HCEC 1CT (cell line): ENCODE data around the gene ATP11A.
"Not testable (repeated sequence)": the region's sequence is repeated elsewhere in the genome, so short reads cannot be mapped to it uniquely, and the experiment has no call there.

Experiments used
- DNase-seq: peaks from one replicate; pipeline ENCODE4 v3.0.0-alpha.2; 2017

The ATP11A gene

DNA sequence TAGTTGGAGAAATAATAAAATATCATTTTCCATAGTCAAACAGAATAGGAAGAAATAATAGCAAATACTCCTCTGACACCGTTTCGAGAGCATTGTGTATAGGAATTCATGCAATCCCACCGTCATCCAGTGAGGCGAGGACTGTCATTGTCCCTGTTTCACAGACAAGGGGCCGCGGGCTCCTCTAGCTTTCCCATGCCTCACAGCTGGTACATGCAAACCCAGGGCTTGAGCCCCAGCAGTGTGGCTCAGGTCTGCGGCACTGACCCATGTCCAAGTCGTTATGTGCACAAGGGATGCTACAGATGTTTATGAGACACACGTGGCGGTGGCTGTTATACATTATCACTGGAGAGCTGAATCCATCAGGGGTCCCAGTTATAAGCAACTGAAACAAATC is 18.5 kb upstream of the ATP11A start:
- DNase-seq, result no peak

DNA sequence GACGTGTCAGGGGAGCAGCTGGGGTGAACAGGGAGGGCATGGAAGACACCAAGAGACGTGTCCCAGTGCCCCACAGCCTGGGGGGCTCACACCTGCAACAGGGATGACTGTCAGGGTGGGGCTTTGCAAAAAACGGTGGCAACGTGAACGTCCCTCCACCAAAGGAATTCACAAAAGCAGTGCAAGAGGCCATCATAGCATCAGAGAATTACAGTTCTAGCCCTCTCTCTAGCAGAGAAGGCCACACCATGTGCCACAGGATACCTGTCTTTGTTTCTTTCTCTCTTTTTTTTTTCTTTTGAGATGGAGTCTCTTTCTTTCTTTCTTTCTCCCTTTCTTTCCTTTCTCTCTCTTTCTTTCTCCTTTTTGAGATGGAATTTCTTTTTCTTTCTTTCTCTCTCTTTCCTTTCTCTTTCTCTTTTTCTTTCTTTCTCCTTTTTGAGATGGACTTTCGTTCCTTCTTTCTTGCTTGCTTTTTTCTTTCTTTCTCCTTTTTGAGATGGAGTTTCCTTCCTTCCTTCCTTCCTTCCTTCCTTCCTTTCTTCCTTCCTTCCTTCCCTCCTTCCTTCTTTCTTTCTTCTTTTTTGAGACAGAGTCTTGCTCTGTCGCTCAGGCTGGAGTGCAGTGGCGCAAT is 17.1 kb upstream of the ATP11A start:
- DNase-seq, result no peak

DNA sequence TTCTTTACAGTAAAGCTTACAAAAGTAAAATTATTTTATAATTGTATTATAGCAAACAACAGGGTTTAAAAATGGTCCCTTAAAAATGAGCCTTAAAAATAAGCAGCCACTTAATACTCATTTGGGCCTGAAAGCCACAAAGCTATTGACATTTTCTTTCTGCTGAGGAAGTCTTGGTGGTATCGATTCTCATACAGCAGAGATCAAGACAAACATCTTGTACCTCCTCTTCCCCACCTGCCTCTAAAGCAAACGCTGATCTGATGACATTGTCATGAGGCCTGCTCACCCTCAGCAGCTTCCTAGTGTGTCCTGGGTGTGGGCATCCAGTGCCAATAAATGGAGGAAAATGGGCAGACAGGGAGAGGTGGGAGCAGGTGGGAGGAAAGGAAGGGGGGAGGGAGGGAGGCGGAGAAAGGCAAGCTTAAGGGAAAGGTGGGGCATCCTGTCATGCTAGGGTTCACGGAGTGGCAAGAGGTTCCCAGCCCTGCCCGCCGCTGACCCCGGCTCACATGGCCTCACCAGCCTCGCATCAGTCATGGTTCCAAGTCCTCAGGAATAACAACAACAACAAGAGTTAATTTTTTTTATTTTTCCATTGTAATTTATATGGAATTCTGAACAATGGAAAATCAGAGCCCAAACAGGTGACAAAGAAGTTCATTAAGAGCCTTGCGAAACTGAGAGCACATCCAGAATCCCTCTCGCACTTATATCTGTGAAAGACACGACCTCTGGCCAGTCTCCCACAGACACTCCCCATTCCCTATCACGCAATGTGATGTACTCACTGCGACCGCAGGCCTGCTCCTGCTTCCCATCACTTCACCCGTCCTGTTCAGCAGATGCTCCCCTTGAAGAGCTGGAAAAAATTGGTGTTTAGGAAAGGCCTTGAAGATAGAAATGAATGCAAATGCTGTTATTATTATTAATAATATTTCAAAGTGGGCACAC is 15.1 kb upstream of the ATP11A start:
- no peak for DNase-seq

DNA sequence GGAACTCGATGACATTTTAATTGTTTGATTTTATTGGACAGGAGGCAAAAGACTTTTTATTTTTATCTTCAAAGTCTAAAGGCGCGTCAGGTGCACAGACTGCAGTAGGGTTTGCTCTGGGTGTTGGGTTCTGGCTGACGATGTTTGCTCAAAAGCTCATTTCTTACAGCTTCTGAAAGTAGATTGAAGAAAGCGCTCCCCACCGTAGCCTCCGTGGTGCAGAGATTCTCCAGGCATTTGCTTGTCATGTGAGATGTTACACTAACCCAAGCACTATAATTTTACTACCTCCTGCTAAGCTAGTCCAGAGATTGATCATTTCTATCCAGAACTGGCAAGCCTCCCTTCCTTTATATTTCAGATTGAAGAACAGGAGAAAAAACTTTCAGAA is 14.5 kb upstream of the ATP11A start:
- DNase-seq, result no peak

DNA sequence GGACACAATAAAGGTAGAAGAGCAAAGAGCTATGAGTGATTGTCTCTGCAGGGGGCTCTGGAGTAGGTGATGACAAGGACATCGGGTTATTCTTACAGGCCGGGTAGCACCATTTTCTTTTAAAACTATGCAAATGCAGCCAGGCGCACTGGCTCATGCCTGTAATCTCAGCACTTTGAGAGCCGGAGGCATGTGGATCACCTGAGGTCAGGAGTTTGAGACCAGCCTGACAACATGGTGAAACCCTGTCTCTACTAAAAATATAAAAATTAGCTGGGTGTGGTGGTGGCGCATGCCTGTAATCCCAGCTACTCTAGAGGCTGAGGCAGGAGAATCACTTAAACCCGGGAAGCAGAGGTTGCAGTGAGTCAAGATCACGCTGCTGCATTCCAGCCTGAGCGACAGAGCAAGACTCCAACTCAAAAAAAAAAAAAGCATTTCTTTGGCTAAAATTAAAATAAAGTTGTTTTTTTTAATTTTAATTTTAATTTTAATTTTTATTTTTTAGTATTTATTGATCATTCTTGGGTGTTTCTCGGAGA is 12.3 kb upstream of the ATP11A start:
- not testable (repeated sequence) for DNase-seq

DNA sequence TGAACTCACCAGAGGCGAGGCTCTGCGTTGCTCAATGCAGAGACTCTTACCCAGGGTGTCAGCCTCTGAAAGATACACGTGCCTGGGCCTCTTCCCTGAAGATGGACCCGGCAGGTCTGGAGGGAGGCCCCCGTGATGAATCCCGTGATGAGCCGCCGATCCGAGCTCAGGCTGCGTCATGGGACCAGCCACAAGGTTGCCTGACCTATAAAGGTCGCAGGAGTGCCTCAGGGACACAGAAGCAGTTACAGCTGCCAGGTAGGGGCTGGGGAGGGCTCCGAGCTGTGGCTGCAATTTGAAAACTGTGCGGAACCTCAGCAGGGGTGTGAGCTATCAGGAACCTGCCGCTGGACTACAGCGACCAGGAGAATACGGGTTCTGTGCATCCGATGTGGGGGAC is 10.5 kb upstream of the ATP11A start:
- DNase-seq, result no peak

DNA sequence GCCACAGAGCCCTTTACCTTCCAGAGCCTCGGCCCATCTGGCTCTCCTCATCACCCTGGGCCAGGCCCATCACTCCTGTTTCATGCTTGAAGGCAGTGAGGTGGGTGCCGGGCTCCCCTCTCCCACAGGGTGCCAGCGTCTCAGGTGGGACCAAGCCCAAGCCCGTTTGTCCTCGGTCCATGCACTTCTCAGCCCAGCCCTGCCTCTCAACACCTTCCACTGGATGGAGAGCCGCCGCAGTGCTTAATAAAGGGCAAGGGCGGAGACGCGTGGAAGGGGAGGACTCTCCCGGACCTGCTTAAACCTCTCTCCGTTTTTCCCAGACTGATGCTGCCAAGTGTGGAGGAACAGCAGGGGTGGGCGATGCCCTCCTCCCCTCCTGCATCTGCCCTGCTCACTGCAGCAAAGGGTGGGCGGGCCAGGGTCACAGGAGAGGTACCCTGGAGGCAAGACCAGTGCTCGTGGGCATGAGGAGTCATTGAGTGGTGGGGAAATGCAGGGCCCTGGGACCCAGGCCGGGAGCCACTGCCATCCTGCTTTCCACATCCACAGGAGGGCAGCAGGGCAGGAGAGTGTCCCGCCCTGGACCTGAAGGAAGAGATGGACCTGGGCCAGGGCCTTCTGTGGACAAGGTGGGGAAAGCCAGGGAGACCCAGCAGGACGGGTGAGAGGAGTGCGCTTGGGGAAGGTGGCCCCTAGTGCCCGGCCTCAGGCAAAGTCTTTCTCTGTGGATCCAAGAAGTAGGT is 9.7 kb upstream of the ATP11A start:
- DNase-seq, result no peak

DNA sequence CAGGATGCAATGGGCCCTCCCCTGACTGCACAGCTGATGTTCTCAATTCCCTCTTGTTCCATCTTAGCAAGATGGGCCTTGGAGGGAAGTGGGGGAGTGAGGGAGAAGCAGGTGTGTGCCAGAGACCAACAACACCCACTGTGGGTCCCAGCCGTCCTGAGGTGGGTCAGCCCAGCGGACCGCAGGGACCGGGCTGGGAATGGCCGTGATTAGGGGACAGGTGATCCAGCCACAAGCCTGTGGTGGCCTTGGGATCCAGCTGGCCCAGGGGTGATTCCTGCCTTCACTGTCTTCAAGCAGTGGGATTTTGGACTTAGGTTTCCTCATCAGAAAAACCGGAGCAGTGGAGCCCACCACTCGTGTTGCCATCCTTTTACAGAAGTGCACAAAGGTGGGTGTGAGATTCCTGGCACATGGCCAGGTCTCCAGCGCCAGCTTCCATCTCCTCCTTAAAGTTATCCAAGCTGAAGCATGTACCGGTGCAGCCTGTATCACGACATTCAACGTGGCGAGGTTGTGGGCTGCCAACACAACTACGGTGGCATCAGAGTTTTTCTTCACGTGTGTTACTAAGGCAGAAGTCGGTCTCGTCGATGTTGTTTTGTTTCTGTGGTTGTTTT is 9.0 kb upstream of the ATP11A start:
- no peak for DNase-seq

DNA sequence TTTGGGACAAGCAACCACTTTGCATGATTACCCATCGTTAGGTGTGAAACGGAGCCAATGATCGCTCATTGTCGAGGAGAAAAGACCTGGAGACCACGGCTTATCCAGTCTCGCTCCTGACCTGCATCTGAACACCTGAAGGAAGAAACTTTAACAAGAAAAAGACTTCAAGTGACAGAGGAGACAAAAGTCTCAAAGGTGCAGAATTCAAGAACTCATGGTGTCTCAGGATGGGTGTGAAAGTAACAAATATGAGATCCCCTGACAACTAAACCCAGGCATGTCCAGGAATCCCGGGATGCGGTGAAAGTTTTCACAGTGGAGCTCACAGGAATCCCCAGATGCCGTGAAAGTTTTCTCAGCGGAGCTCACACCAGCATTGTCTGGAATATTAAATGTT is 6.3 kb upstream of the ATP11A start:
- no peak for DNase-seq

DNA sequence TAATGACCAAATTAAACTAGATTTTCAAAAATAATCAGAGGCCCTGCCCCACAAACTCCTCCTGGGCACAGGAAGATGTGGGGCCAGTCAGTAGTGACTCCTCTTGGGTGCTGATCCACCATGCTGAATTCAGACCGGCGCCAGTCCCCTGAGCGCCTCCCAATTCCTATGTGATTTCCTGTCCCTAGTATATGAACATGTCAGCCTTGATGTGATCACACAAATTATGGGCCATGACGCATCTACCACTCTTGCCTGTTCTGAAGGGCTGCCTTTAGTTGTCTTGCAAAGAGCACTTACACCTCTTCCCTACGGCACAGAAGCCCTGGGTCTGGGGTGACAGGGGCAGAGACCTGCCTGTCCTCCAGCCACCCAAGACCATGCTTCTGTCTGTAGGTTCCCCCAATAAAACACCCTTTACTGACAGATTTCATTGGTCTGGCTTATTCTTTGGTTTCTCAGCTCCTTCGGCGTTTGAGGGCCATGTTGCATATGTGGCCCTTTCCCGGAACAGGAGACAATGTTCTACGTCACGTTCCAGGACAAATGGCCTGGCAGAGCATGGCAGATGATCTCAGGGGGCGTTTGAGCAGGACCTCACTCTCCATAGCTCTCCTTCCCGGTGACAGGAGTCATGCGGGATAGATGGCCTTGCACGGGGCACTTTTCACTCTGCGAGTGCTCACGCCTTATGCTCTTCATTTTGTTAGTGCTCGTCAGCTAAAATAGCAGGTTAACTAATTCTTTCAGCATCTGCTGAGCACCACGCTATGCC is 5.6 kb upstream of the ATP11A start:
- no peak for DNase-seq

DNA sequence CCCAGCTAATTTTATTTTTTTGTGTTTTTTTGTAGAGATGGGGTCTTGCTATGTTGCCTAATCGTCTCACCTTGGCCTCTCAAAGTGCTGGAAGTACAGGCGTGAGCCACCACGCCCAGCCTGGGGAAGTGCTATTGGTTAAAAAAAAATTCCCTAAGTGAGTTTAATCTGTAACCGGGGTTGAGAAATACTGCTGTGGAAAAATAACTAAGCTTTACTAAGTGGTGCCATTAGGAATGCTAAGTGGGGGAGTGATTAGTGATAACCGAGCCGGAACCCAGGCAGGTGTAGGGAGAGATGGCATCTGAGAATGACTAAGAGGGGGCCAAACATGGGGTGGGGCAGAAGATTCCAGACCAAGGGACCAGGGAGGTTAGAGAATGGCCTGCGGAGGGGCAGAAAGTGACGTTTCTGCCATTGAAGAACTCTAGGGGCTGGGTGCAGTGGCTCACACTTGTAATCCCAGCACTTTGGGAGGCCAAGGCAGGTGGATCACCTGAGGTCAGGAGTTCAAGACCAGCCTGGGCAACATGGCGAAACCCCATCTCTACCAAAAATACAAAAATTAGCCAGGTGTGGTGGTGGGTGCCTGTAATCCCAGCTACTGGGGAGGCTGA is 4.5 kb upstream of the ATP11A start:
- not testable (repeated sequence) for DNase-seq

DNA sequence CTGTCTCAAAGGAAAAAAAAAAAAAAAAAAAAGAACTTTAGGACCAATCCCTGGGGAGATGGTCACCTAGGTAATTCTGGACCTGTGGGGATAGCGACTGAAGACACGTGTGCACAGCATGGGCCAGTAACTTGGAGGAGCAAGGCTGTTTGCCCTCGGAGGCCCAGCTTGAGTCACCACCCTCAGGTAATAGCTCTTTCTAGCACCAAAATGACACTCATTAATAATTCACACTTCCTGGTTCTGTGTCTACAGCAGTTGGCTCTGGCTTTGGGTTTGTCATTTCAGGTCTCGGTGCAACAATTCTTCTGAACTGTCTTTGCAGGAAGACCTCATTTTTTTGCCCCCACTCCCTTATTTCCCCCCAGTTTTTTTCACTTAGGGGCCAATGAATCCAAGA is 3.9 kb upstream of the ATP11A start:
- no peak for DNase-seq

DNA sequence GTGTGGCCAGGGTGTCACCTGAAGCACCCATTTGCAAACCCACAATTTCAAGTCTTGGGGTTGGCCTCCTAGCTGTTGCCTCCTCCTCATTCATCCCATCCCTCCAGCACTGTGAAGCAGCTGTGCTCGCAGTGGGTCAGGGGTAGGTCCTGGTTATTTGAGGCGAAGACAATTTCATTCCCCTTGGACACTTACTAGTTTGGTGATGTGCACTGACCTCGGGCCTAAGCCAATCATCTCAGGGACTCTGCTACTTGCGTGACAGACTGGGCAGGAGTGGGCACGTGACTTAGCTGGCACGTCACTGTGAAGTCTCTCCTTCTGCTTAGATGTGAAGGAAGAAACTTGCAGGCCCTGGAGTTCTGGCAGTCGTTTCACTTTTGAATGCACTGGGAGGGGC is 3.5 kb upstream of the ATP11A start:
- DNase-seq, result peak; percentile 4

DNA sequence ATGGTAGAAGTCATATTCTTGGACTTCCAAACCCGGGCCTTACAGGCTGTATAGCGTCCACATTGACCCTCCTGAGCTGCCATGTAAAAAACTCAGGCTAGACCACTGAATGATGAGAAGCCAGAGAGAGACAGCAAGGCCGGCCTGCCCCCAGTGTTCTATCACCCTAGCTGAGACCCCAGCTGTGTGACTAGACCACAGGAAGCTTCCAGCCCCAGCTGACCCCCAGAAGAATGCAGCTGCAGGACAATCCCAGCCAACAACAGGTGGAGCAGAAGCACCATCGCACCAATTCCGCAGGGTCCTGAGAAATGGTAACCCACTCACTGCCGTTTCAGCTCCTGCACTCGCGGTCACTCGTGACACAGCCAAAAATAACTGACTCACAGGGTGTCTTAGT is 2.9 kb upstream of the ATP11A start:
- DNase-seq, result no peak

DNA sequence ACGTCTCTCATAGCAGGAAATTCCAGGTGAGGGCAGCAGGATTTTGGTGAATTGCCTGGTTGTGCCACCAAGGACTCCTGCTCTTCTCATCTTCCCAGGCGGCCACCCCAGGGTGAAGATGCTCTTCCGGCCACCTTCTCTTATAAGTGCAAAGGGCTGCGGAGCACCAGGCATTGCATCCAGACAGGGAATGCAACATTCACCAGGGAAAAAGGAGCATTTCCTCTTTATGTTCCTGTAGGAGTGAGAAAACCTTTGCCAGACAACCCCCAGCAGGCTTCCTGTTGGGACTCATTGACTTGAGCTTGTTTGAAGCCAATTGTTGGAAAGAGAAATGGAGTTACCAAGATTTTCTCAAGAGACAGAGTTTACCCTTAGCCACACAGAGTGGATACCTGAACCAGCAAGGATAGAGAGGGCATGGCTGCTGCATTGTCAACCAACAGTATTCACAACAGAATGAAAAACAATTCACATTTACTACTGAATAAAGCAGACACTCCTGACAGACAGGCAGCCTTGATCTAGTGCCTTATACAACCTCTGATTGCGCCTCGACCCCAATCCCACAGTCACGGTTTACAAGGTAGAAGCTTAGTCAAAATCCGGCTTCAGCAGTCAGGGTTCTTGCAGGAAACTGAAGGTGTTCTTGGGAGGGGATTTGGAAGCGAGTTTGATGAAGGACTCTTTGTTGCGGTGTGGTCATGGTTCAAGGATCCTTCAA is 1.8 kb upstream of the ATP11A start:
- no peak for DNase-seq

DNA sequence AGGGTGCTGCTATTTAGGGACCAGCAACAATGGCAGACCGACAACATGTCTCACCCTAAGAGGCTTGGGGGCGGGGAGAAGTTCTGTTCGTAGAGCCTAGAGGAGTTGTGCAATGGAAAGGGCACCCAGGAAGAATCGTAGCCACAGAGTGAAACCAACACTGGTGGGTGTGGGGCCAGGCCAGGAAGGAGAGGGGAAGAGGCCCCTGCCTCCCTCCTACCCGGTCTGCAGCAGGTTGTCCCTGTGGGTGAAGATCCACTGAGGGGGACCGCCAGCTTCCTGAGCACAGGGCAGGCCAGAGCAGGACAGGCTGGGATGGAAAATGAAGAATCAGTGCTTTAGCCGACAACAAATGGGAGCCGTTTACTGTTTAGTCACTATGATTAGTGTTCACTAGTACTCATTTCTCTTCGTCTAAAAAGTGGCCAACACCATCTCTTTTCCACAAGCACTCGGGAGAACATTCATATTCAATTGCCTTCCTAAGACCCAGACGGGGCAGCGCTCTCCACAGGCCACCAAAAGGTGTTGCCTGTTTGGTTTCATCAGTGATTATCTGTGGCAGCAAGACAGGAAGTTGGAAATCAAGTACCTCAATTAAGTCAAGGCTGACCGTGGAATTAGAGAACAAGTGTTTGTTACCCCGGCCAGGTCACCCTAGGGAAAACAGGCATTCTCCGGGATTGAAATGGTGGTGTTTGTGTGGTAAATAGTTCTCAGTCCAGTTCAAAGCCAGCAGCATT is 1.1 kb upstream of the ATP11A start:
- DNase-seq, result no peak

DNA sequence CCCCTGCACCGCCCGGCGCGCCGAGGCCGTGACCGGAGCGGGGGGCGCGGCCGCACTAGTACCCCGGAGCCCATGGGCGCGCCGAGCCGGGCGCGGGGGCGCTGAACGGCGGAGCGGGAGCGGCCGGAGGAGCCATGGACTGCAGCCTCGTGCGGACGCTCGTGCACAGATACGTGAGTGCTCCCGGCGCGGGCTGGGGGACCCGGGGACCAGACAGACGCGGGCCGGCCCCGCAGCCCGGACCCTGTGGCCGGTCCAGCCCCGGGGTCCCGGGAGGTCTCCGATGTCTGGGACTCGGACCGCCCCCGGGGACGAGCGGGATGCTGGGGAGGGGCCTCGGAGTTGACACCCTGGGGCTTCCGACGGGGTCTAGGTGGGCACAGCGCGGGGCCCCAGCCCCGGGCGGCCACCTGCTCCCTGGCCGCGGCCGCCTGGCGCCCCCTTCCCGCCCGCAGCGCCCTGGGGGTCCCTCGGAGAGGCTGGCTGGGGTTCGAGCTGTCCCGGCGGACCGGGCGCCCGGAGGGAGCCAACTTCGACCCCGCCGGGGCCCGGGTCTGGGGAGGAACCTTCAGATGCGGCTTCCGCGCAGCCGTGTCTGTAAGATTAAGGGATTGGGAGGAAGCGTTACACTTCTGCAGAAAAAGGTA is 568 bp downstream of the ATP11A start:
- no peak for DNase-seq

DNA sequence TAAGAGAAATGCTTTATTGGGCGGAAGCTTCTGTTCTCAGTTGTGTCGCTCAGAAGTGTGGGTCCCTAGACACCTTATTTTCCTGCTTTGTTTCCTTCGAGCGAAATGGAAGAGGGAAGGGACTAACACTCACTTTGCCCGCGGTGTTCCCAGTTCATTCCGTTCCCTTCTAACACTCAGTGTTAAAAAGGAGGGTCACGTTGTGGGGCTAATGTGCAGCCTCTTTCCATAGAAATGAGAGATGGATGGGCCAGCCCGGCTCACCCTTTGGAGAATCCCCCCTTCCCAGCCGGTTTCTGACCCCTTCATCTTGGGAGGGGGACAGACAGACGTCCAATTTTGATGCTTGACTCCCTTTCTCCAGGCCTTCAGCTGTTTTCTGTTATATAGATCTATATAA is 2.3 kb downstream of the ATP11A start:
- DNase-seq, result no peak

DNA sequence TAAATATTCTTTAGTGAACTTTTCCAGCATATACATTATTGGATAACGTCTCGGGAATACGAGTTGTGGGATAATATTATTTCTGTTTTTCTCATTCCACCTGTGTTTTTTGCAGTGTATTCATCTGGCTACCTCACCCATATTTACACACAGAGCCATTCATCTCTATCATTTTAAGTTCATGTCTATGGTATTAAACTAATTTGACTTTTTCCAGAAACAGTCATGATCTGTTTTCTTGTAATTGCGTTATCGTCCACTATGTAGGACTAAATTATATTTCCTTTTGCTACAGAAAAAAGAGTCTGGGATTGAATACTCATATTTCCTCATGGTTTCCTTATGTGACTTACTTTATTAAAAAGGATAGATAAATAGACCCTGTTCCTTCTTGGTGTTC is 2.7 kb downstream of the ATP11A start:
- no peak for DNase-seq
